Measurements from ENCODE around the gene WFDC5. TPM values are rescaled to one million over a fixed set of nuclear protein-coding genes. Genes with fewer than 3 reads are reported as not detected.

Gene WFDC5
- total and polyA plus RNA-seq, 10 of the 15 experiments (the other 5 are each of a cell fraction or from before 2014, with no cell fraction given) = 0.20 to 0.26 (median 0.21) TPM; not detected in 7

DNA sequence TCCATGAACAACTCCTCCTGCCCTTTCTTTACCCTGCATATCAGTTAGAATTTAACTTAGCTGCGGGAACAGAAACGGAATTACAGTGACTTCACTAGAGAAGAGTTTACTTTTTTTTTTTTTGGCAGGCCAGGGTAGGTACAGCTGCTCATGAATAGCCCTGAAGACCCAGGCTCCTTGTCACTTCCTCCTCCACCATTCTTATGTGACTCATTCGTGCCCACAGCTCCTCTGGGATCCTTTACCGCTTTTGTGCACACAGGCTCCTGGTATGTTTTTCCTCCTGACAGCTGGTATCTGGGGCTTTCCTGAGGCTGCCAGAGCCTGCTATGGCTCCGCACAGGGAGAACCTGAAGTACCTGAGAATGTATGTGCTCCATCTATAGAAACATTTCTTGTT, 10.2 kb downstream of the WFDC5 start:
- Histone ChIP-seq H3K27me3 (replicated peaks in 1 of 2; ENCODE audit: control insufficient read depth in 2 of 2, insufficient read depth in 2 of 2, low read length in 1 of 2) (peaks cover 4 to 5% of the 10 kb centered on the region in 2 experiments), H3K27ac (ENCODE audit: control insufficient read depth, insufficient read depth) (no peak overlapping the region), H2AFZ (ENCODE audit: control insufficient read depth, low read depth, low read length) (no peak overlapping the region), H3K4me2 (ENCODE audit: control insufficient read depth, insufficient read depth) (no peak overlapping the region), H3K9me3 (replicated peaks; ENCODE audit: control insufficient read depth, insufficient read depth, low read length) (no peaks in the 10 kb centered on the region), H3K36me3 (ENCODE audit: control insufficient read depth in 2 of 2, insufficient read depth in 2 of 2, low read length in 1 of 2) (no peaks in the 10 kb centered on the region), H3K4me3 (no peak overlapping the region), H3K4me1 (ENCODE audit: control insufficient read depth, insufficient read depth, low read length) (no peaks in the 10 kb centered on the region), H3K79me2 (ENCODE audit: control insufficient read depth, insufficient read depth, low read length) (no peaks in the 10 kb centered on the region), H3K9ac (ENCODE audit: control insufficient read depth, insufficient read depth, low read length) (no peak overlapping the region), H4K20me1 (ENCODE audit: control insufficient read depth, insufficient read depth) (no peaks in the 10 kb centered on the region)
- ATAC-seq = no peak; the same call in 2 of the 3 replicates
- no TSS peak for BruUV-seq (replicated peaks)
- no peak for DNase-seq (ENCODE audit: low read depth, low spot score)
- TF ChIP-seq YY1 (IDR thresholded peaks at IDR 0.05; ENCODE audit: low read depth, low read length) (no peak), RELA (IDR thresholded peaks at IDR 0.05; ENCODE audit: borderline replicate concordance, partially characterized antibody) (no peak), WRNIP1 (IDR thresholded peaks at IDR 0.05; ENCODE audit: borderline replicate concordance, low read depth, low read length) (no peak), GATAD2B (conservative IDR thresholded peaks at IDR 0.05; ENCODE audit: low read depth) (no peak), CREB1 (IDR thresholded peaks at IDR 0.05; ENCODE audit: low read depth) (no peak), NR2C2 (IDR thresholded peaks at IDR 0.05; ENCODE audit: borderline replicate concordance, control insufficient read depth, insufficient read length, low read depth) (no peak), SMAD5 (IDR thresholded peaks at IDR 0.05; ENCODE audit: low read depth) (no peak)
- TF ChIP-seq, protein P1, sequence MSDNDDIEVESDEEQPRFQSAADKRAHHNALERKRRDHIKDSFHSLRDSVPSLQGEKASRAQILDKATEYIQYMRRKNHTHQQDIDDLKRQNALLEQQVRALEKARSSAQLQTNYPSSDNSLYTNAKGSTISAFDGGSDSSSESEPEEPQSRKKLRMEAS (IDR thresholded peaks at IDR 0.05; ENCODE audit: low read depth, low read length) = no peak
- TF ChIP-seq, protein P2, sequence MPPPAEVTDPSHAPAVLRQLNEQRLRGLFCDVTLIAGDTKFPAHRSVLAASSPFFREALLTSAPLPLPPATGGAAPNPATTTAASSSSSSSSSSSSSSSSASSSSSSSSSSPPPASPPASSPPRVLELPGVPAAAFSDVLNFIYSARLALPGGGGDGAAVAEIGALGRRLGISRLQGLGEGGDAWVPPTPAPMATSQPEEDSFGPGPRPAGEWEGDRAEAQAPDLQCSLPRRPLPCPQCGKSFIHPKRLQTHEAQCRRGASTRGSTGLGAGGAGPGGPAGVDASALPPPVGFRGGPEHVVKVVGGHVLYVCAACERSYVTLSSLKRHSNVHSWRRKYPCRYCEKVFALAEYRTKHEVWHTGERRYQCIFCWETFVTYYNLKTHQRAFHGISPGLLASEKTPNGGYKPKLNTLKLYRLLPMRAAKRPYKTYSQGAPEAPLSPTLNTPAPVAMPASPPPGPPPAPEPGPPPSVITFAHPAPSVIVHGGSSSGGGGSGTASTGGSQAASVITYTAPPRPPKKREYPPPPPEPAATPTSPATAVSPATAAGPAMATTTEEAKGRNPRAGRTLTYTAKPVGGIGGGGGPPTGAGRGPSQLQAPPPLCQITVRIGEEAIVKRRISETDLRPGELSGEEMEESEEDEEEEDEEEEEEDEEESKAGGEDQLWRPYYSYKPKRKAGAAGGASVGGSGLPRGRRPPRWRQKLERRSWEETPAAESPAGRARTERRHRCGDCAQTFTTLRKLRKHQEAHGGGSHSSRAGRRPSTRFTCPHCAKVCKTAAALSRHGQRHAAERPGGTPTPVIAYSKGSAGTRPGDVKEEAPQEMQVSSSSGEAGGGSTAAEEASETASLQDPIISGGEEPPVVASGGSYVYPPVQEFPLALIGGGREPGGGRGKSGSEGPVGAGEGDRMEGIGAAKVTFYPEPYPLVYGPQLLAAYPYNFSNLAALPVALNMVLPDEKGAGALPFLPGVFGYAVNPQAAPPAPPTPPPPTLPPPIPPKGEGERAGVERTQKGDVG (CRISPR knock-in tag; IDR thresholded peaks at IDR 0.05) = no peak
- intact Hi-C loops (cut with micrococcal nuclease; ENCODE audit: unreplicated experiment) (no loop called here), in situ Hi-C loops (cut with MboI) (no loop called here)
- ChIA-PET POLR2A (no interaction called here), SMC1A (ENCODE audit: uncharacterized antibody, unreplicated experiment) (no interaction called here), CTCF (interaction anchor here (0.6 to 4.1 kb wide), 5 partner anchors 9 to 91 kb away, joined by 3 to 33 read pairs (median 3); partner anchors contain the start of gene WFDC5), RAD21 (ENCODE audit: unreplicated experiment) (interaction anchor here (1.0 to 2.1 kb wide), 2 partner anchors 9 to 61 kb away, joined by 3 to 5 read pairs; no protein-coding TSS in a partner anchor)
- WGBS (ENCODE audit: insufficient coverage, insufficient replicate concordance, low lambda C conversion rate, missing lambda C conversion rate) = 36% methylated on average over 5 of the region's 5 CpGs
- FAIRE-seq = no peak
